GM19023 (cell line): ENCODE data around the gene ZBTB17.
"Not testable (repeated sequence)": the region's sequence is repeated elsewhere in the genome, so short reads cannot be mapped to it uniquely, and the experiment has no call there.

ENCODE experiments used
- ATAC-seq: cut with Tn5 transposase; IDR thresholded peaks from one replicate; pipeline ENCODE4 v1.9.1; 2021; ENCODE audit warnings: mild to moderate bottlenecking, moderate library complexity; ENCODE audit not compliant: unreplicated experiment

ZBTB17 gene

DNA sequence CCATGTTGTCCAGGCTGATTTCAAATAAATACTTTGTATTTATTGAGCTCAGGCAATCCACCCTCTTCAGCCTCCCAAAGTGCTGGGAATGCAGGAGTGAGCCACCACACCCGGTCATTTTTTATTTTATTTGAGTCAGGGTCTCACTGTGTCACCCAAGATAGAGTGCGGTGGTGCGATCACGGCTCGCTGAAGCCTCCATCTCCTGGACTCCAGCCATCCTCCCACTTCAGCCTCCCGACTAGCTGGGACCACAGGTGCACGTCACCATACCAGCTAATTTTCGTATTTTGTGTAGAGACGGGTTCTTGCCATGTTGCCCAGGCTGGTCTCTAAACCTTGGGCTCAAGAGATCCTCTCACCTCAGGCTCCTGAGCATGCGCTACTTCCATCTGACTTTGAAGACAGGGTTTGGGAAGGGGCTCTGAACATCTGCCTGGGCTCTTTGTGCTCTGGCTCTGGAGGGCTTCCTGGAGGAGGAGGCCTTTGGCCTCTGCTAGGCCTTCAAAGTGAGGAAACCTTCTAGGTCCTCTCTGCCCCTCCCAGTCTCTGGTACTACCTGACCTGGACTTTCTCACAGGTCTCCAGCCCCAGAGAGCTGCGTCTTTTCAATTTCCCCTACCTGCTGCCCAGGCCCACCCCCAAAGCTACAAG lies 36.2 kb upstream of the ZBTB17 start:
- ATAC-seq: no peak

DNA sequence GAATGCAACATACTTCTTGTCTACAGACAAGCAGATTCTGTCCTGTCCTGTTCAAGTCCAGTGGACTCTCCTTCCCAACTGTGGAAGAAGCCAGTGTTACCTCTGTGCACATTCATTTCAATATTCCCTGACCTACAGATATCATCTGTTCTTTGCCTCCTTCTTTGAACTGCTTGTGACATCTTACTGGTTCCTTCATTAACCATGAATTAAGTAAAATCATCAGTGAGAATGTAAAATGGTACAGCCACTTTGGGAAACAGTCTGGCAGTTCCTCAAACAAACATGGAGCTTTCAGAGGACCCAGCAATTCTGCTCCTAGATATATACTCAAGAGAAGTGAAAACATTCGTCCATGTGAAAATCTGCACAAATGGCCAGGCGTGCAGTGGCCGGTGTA lies 34.9 kb upstream of the ZBTB17 start:
- ATAC-seq: no peak

DNA sequence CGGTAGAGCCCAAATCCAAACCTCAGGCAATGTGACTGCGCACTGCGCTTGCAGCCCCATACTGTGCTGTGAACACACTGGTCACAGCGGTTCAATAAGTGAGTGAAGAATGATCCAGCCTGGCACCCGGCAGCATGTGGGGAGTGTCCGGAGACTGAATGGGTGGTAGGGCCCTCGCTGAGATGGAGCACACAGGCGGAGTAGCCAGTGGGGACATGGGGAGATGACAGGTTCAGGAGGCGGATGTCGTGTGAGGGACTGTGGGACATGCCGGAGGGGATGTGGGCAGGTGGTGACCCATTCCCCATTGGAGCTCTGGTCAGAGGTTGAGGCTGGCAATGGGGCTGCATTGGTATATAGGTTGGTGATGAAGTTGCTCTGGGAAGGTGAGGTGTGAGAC lies 33.8 kb upstream of the ZBTB17 start:
- ATAC-seq: no peak

DNA sequence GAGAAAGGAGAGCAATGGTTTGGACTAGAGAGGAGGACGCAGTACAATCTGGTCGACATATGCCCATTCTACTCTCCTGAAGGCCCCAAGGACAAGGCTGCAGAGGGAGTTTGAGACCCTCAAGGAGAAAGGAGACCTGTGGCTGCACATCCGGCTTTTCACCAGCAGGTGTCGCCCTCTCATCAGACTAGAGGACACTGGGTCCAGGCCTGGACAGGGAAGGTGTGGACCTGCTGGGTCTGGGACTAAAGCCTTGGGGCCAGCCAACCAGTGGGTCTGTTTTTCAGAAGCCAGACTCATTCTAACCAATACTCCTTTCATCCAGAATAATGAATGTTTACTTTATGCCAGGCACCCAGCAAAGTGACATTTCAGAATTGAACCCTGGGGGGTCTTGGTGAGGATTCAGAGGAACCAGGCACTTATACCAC lies 33.1 kb upstream of the ZBTB17 start:
- ATAC-seq: no peak

DNA sequence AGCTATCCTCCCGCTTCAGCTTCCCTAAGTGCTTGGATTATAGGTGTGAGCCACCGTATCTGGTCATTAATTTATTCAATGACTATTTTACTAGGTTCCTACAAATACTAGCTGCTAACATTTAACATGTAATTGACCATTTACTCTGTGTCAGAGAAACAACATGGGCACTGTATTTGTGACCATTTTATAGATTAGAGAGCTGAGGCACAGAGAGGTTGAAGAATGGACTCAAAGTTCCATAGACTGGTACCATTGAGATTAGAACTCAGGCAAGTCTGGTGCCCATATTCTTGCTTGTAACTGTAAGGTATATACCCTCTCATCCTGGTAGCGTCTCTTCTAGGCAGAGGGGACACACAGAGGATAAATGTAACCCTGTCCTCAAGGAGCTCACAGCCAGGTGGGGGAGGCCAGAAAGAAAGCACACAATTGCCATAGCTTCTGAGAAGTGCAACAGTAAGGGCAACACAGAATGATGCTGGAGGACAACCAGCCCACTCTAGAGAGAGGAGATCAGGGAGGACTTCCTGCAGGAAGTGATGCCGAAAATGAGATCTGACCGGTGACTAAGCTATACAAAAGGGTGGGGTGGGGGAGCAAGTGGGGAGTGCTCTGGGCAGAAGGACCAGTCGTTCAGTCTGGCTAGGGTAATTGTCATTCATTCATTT lies 31.9 kb upstream of the ZBTB17 start:
- ATAC-seq: no peak

DNA sequence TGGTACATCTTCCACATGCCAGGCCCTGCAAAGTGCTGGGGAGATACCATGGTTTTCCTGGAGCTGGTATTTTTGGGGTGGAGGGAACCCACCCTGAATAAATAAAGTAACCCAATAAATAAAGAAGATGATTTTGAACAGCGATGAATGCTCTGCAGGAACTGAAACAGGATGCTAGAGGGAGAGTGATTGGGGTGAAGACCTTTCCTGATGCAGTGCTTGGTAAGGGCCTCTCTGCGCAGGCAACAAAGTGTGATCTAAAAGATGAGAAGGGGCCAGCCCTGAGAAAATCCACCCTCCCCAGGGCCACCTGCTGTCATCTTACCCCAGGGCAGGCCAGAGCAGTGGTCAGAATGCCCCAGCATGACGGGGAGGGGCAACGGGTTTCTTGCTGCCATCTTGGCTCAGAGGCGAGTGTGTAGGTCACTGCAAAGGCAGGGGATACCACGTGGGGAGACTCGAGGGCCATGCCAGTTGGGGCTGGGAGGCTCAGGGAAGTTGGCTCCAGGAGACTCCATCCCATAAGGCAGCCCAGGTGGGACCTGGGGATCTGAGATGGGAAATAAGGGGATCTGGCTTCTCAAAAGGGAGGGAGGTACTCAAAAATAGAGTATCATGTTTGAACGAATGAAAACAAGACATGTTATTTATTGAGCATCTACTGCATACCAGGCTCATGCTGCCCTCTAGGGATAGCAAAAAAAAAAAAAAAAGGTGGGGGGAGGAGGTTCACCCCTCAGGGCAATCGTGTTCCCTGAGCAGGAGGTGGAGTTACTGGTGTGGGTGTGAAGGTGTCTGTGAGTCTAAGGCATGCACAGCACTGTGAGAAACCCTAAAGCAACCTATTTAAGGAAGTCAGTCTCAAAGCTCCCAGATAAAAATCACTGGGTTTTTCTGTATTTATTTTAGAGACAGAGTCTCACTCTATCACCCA lies 30.9 kb upstream of the ZBTB17 start:
- ATAC-seq: no peak

DNA sequence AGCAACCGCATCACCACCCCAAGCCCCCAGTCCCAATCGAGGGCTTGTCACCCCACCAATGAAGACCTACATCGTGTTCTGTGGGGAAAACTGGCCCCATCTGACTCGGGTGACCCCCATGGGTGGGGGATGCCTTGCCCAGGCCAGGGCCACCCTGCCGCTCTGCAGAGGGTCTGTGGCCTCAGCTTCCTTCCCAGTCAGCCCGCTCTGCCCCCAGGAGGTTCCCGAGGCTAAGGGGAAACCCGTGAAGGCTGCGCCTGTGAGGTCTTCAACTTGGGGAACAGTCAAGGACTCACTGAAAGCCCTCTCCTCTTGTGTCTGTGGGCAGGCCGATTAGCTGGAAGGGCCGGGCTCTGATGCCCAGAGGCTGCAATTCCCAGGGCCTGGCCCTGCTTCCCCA lies 30.1 kb upstream of the ZBTB17 start:
- ATAC-seq: no peak

DNA sequence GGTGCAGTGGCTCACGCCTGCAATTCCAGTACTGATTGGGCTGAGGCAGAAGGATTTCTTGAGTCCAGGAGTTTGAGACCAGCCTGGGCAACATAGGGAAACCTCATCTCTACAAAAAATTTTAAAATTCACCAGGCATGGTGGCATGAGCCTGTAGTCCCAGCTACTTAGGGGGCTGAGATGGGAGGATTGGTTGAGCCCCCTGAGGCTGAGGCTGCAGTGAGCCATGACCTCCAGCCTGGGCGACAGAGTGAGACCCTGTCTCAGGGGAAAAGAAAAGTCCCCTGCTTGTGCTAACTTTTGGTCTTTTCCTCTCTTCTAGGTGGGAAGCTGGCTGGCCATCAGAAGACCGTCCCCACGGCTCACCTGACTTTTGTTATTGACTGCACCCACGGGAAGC lies 29.7 kb upstream of the ZBTB17 start:
- no peak for ATAC-seq

DNA sequence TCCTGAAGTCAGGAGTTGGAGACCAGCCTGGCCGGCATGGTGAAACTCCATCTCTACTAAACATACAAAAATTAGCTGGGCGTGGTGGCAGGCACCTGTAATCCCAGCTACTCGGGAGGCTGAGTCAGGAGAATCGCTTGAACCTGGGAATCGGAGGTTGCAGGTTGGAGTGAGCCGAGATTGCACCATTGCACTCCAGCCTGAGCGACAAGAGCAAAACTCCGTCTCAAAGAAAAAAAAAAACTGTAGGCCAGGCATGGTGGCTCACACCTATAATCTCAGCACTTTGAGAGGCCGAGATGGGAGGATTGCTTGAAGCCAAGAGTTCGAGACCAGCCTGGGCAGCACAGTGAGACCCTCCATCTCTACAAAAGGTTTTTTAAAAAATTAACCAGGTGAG lies 25.4 kb upstream of the ZBTB17 start:
- not testable (repeated sequence) for ATAC-seq

DNA sequence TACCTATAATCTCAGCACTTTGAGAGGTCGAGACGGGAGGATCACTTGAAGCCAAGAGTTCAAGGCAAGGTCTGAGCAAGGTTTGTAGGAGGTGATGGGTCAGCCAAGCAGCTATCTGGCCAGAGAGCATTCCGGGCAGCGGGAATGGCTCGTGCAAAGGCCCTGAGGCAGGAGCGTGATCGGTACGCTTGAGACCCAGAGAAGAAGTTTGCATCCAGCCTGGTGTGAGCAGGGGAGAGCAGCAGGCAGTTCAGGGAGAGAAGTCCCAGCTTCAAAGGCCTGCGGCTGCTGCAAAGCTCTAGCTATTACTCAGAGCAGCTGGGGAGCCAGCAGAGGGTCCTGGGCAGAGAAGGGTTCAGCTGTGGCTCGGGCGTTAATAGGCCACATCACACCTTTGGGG lies 23.0 kb upstream of the ZBTB17 start:
- no peak for ATAC-seq

DNA sequence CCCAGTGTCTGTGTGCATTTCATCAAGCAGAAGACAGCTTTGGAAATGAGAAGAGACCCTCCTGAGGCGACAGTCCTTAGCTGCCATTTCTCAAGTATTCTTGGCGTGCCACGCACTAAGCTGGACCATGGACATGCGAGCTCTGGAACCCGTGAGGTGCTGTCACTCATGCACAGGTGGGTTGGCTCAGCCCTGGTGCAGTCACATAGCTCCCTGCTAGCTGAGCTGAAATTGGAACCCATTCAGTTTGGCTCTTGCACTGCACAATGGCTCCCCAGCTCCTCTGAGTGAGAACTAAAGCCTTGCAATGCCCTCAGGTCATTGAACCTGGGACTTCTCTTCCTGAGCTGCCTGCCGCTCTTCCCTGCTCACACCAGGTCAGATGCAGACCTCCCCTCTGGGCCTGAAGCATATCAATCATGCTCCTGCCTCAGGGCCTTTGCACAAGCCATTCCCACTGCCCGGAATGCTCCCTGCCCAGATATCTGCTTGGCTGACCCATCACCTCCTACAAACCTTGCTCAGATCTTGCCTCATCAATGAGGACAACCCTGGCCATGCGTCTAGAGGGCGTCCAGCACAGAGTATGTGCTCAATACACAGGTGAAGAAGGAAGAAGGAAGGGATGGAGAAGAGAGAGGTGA lies 21.9 kb upstream of the ZBTB17 start:
- no peak for ATAC-seq

DNA sequence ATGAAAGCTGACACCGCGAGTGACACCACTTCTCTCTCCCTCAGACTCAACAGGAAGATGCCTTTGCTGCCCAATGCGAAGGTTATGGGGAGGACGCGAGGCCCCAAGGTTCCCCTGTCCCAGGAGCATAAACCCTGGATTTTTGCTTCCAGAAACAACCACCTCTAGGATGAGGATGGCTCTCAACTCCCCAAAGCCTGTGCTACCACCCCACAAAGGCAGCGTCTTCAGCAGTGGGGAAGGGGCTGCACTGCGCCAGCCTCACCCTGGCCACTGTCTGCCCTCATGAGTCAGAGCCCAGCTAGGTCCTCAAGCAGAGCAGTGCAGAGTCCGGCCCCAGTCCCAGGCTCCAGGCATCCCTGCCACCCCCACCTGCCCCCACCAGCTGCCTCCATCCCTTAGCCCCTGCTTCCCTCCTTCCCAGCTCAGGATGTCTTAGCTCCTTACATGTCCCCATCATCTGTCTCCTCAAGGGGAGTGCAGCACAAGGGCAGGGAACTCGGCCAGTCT lies 21.2 kb upstream of the ZBTB17 start:
- ATAC-seq: no peak

DNA sequence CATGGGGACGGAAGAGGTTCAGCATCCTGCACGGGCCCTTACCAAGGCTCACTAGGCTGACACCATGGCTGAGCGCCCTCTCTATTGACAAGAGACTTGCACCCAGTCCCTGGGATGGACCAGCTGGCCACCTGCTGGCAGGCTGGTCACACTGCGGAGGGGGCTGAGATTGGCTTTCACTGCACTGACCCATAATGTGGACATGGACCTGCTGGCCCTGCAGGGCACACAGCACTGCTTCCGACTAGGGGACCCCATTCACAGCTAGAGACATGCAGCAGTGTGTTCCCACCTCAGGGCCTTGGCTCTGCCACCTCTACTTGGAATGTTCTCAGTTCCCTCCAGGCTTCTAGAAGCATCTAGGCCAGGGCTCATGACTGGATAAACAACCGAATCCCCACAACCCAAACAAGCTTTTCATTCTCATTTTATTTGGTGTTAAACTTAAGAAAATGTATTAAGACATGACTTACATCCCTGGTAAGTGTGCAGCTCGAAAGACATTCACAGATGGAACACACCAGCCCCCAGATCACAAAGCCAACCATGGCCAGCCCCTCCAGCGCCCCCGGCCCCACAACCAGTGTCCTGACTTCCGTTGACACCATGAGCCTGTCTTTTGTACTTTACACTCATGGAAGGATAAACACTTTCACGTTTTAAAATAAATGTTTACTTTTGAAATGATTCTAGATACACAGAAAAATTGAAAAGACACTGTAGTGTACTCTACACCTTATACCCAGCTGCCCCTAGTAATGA lies 18.9 kb upstream of the ZBTB17 start:
- no peak for ATAC-seq

DNA sequence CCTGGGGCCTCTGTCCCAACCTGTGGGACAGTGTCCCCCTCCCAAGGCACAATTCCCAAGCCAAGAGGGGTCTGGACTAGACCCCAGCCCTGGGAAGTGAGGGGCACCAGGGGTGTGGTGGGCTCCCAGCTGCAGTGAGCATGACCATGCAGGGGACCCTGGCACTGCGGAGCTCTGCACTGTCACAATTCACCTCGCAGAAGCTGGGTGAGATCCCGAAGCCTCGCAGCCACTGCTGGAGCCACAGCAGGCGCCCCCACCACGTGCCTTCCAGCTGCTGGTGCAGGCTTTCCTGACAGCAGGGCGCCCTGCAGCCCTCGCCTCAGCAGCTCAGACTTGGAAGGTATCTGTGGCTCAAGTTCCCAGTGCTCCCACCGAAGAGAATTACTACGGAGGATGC lies 18.2 kb upstream of the ZBTB17 start:
- ATAC-seq: no peak

DNA sequence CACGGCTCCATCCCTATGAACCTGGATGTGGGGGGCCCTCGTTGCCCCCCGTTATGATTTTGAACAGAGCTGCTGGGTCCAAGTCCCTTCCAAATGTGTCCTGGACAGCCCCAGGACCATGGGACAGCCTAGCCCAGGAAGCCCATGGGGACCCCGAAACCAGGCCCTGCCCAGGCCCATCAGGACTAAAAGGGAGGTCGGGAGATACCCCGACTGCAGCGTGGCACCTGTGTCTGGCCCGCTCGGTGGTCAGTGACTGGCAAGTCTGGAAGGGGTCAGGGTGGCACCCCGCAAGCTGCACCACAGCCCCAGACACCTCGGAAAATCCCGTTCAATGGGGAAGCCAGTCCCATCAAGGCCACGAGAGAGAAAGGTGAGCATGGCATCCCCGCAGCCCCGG lies 17.8 kb upstream of the ZBTB17 start:
- no peak for ATAC-seq

DNA sequence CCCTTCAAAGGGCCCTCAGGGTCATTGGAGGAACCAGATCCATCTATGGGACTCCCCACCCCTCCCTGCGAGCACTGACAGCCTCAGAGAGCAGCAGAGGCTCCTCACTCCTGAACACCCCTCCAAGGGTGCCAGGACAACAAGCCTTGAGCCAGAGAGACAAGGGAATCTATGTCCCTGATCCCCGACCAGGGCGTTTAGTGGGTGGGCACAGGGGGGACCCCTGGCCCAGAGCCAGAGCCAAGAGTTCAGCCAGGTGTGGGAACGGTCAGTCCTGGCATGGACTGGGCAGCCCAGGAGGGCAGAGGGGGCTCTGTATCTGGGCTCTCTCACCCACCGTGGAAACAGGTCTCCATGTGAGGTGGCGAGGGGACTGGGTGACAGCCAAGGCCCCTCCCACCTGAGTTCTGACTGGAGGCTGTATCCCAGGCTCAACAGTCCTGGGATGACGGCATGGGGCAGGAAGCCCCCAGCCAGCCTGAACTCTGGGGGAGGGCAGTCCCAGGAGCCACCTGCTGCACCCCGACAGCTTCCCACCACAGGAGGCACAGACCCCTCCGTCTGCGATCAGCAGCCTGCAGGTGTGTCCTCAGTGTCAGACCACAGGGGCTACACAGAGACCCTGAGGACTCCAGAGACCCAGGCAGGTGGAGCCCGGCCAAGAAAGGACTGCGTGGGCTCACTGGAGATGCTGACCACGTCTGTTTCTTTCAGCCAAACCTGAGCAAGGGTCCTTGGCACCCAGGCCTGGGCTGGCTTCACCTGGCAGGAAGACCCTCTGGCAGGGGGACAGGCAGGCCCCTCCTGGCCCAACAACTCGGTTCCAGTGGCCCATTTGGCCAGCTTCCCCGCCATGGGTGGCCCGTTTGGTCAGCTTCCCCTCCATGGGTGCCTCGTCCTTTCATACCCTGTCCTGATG lies 16.9 kb upstream of the ZBTB17 start:
- no peak for ATAC-seq

DNA sequence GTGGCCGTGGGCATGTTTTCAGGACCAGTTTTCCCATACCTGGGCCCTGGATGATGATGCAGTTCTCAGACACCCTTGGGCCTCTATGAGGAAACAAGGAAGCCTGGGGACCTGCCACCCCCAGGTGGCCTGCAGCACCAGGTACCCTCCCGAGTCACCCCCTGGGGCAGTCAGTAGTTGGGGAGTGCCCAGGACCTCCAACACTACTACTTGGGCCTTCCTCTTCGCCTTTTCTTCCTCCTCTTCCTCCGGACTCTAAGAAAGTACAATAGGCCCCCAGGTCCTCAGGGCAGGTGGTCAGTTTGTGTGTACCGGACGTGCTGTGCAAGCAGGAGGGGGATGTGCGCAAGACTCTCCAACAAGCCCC lies 16.3 kb upstream of the ZBTB17 start:
- no peak for ATAC-seq

DNA sequence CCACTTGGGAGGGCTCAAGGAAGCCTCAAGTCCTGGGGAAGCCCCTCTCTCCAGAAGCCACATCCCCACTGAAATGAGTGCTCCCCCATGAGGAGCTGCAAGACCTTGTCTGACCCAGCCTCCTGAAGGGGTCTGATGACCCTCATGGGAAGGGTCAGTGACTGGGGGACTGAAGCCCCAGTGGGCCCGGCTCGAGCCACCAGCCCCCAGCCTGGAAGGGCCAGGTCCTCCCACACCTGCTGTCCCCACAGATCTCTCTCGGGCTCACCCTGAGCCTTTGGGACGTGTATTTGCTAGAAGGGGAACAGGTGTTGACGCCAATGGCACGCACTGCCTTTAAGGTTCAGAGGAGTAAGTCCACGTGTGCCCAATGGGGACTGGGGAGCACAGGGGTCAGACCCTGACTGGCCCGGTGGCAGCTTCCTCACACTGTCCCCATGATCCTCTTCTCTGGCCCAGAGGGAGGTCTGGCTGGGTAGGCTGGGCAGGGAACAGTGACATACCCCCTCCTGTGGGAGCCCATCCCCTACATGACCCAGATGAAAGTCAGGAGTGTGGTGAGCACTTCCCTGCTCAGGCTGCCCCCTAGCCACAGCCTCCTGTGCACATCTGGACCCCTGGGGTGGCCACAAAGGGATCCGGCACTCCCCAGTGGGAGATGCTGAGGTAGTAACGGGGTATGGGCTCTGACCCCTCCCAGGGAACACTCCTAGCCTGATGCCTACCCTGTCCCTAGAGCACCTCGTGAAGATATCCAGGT lies 15.7 kb upstream of the ZBTB17 start:
- no peak for ATAC-seq

DNA sequence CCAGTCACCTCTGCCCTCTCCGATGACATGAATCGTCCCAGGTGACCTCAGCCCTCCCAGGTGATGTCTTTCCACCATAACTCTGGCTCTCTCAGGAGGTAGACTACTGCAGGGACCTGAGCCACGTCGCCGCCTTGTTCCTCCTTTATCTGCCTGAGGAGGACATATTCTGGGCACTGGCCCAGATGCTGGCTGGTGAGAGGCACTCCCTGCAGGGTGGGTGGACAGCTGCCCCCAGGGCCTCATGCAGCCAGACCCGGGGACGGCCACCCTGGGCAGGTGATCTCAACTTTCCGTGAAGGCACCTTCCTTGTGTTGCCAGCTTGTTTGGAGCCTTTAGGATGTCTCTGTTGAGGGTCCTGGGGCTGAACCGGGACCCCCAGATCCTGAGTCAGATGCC lies 13.9 kb upstream of the ZBTB17 start:
- ATAC-seq: no peak
